ENCODE data around the gene GM2A.

The GM2A gene

GRCh38 chr5:151245680-151246219 is 7.2 kb upstream of the GM2A start:
- Histone ChIP-seq H3K27me3 (ENCODE audit: control insufficient read depth, low read length) (no peaks in the 10 kb centered on the region), H4K20me1 (ENCODE audit: control insufficient read depth, insufficient read depth, low read depth, low read length) (no peaks in the 10 kb centered on the region), H3K79me2 (ENCODE audit: control insufficient read depth, low read length) (no peaks in the 10 kb centered on the region), H3K9me3 (ENCODE audit: control insufficient read depth, insufficient read depth, low read length) (no peaks in the 10 kb centered on the region), H3K4me3 (ENCODE audit: low read length) (no peak overlapping the region), H3K27ac (ENCODE audit: low read depth, low read length) (no peak overlapping the region), H3K9me2 (replicated peaks; ENCODE audit: control insufficient read depth, low read length) (no peaks in the 10 kb centered on the region), H3K36me3 (ENCODE audit: control insufficient read depth, low read length) (no peaks in the 10 kb centered on the region), H3K4me2 (ENCODE audit: low read length) (no peak overlapping the region), H3K4me1 (ENCODE audit: control insufficient read depth, low read length) (peaks cover 19% of the 10 kb centered on the region), H3F3A (ENCODE audit: control insufficient read depth, insufficient read depth) (peaks cover 3% of the 10 kb centered on the region; the same call in 1 of the 2 replicates)
- no peak for TF ChIP-seq EZH2phosphoT487 (IDR thresholded peaks at IDR 0.05; ENCODE audit: borderline replicate concordance, low read length)
- TF ChIP-seq CTCF (IDR thresholded peaks at IDR 0.05; ENCODE audit: low read depth, low read length, poor library complexity, severe bottlenecking), result no peak

DNA sequence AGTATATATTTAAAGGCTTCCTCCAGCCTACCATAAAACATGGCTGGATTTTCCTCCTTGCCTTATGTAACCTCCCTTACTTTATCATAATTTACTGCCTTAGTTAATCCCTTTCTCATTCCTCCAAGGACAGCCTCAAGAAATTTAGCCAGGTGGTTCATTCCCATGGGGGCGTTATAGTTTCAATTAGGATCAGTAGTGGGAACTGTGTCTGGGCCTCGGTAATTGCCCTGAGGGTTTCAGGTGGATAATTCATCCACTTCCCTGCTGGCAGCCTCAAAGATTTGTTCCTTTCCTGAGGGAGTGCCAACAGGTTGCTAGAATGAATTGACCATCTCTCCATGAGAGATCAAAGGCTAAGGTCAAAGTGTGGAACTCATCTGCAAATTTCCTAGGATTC is 4.3 kb upstream of the GM2A start:
- TF ChIP-seq CTCF (IDR thresholded peaks at IDR 0.05; ENCODE audit: low read depth, low read length, poor library complexity, severe bottlenecking) (no peak), EZH2phosphoT487 (IDR thresholded peaks at IDR 0.05; ENCODE audit: borderline replicate concordance, low read length) (no peak)
- no peak overlapping the region for H3K4me3 ChIP-seq (ENCODE audit: low read length)
- H3K79me2 ChIP-seq (ENCODE audit: control insufficient read depth, low read length), result peaks cover 7% of the 10 kb centered on the region
- no peaks in the 10 kb centered on the region for H3K36me3 ChIP-seq (ENCODE audit: control insufficient read depth, low read length)
- H3K4me2 ChIP-seq (ENCODE audit: low read length), result no peak overlapping the region
- H4K20me1 ChIP-seq (ENCODE audit: control insufficient read depth, insufficient read depth, low read depth, low read length), result no peaks in the 10 kb centered on the region
- H3F3A ChIP-seq (ENCODE audit: control insufficient read depth, insufficient read depth), result no peaks in the 10 kb centered on the region
- no peaks in the 10 kb centered on the region for H3K9me2 ChIP-seq (replicated peaks; ENCODE audit: control insufficient read depth, low read length)
- peaks cover 17% of the 10 kb centered on the region for H3K4me1 ChIP-seq (ENCODE audit: control insufficient read depth, low read length)
- no peak overlapping the region for H3K27ac ChIP-seq (ENCODE audit: low read depth, low read length)
- H3K9me3 ChIP-seq (ENCODE audit: control insufficient read depth, insufficient read depth, low read length), result no peaks in the 10 kb centered on the region
- no peaks in the 10 kb centered on the region for H3K27me3 ChIP-seq (ENCODE audit: control insufficient read depth, low read length)

DNA sequence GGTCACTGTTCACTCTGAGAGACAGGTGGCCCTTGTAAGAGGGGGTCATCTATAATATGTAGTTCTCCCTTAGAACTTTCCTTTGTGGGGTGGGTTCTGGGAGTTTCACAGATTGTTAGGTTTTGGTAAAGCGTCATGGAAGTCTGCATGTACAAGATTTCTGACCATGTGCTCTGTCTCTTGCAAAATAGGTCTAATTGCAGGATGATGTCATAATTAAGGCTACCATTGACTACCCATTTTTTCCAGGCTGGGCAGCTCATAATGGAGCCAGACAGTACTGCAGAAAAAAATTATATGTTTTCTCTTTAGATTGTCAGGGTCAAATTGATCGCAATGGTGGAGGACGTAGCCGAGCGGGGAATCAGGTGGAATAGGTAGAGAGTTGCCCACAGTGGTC is 3.7 kb upstream of the GM2A start:
- H3K79me2 ChIP-seq (ENCODE audit: control insufficient read depth, low read length), result peaks cover 13% of the 10 kb centered on the region
- H3K4me2 ChIP-seq (ENCODE audit: low read length), result no peak overlapping the region
- H3K4me3 ChIP-seq (ENCODE audit: low read length), result no peak overlapping the region
- H4K20me1 ChIP-seq (ENCODE audit: control insufficient read depth, insufficient read depth, low read depth, low read length), result no peaks in the 10 kb centered on the region
- peaks cover 23% of the 10 kb centered on the region for H3K4me1 ChIP-seq (ENCODE audit: control insufficient read depth, low read length)
- H3F3A ChIP-seq (ENCODE audit: control insufficient read depth, insufficient read depth), result no peaks in the 10 kb centered on the region
- H3K9me2 ChIP-seq (replicated peaks; ENCODE audit: control insufficient read depth, low read length), result no peaks in the 10 kb centered on the region
- H3K36me3 ChIP-seq (ENCODE audit: control insufficient read depth, low read length), result no peaks in the 10 kb centered on the region
- H3K27me3 ChIP-seq (ENCODE audit: control insufficient read depth, low read length), result no peaks in the 10 kb centered on the region
- no peaks in the 10 kb centered on the region for H3K9me3 ChIP-seq (ENCODE audit: control insufficient read depth, insufficient read depth, low read length)
- no peak overlapping the region for H3K27ac ChIP-seq (ENCODE audit: low read depth, low read length)
- TF ChIP-seq EZH2phosphoT487 (IDR thresholded peaks at IDR 0.05; ENCODE audit: borderline replicate concordance, low read length) (no peak), CTCF (IDR thresholded peaks at IDR 0.05; ENCODE audit: low read depth, low read length, poor library complexity, severe bottlenecking) (no peak)

Measured in DOHH2 (cell line).